GM12878 (cell line): ENCODE data around the gene PCSK9. TPM values are rescaled to one million over a fixed set of nuclear protein-coding genes. Genes with fewer than 3 reads are reported as not detected.

Experiments used
- EED ChIP-seq: sonication (generic); IDR thresholded peaks from 2 replicates; pipeline ENCODE4 v1.6.1; 2016; ENCODE audit warnings: antibody characterized with exemption, low read depth
- HDGF ChIP-seq: fragments of 450-650 bp; IDR thresholded peaks from 2 replicates; pipeline ENCODE4 v1.6.1; 2016; ENCODE audit warnings: antibody characterized with exemption
- JUND ChIP-seq: IDR thresholded peaks from 2 replicates; pipeline ENCODE4 v1.6.1; 2012; ENCODE audit warnings: low read depth, mild to moderate bottlenecking, low read length, improper control_type of control experiment, moderate library complexity
- KAT2A ChIP-seq: conservative IDR thresholded peaks from 2 replicates; pipeline ENCODE4 v1.6.1; 2011; ENCODE audit warnings: low read depth, low read length; ENCODE audit not compliant: control insufficient read depth
- MTA3 ChIP-seq: IDR thresholded peaks from 2 replicates; pipeline ENCODE4 v1.6.1; 2012; ENCODE audit warnings: low read length, inconsistent platforms, borderline replicate concordance
- ZNF274 ChIP-seq: IDR thresholded peaks from one replicate; pipeline ENCODE4 v1.8.0; 2011; ENCODE audit not compliant: insufficient read length, insufficient read depth
- ZNF384 ChIP-seq: IDR thresholded peaks from 2 replicates; pipeline ENCODE4 v1.6.1; 2012; ENCODE audit warnings: low read depth, mild to moderate bottlenecking, low read length, improper control_type of control experiment, borderline replicate concordance
- polyA plus RNA-seq, 11 experiments: library from polyadenylated mRNA; depleted of rRNA in 4 of 11; unstranded in 6 of 11; stranded (reverse) in 5 of 11; fragments of >200 nt; fragmentation: Nextera tagmentation in 4 of 11; fragmentation: Illumina TruSeq in 1 of 11; extraction: Ambion mirVana in 4 of 11; extraction: Trizol in 1 of 11; gene quantifications; 1 replicate in 1 of 11; 2 replicates in 10 of 11; pipeline versions ENCODE4 v1.2.1 to v1.2.3, GENCODE V29; 2011 to 2016; ENCODE audit warnings: inconsistent platforms in 2 of 11, missing spikeins in 2 of 11, low read depth in 1 of 11
- total RNA-seq, 4 experiments: library from RNA; depleted of rRNA in 3 of 4; stranded (reverse); fragments of >200 nt in 3 of 4; fragmentation: Illumina TruSeq in 1 of 4; extraction: Trizol in 1 of 4; gene quantifications; 2 replicates each; pipeline versions ENCODE4 v1.2.1 to v1.2.3, GENCODE V29; 2013 to 2021
- TF ChIP-seq, protein P1 (sequence below): IDR thresholded peaks from 2 replicates; pipeline ENCODE4 v1.6.1; 2012; ENCODE audit warnings: mild to moderate bottlenecking, low read depth, low read length
- TF ChIP-seq, protein P2 (sequence below): IDR thresholded peaks from 2 replicates; pipeline ENCODE4 v1.6.1; 2011; ENCODE audit warnings: borderline replicate concordance, low read depth, mild to moderate bottlenecking, moderate library complexity, mixed read lengths, low read length; ENCODE audit not compliant: insufficient read depth; ENCODE audit errors: extremely low read length
- TF ChIP-seq, protein P3 (sequence below): IDR thresholded peaks from 2 replicates; pipeline ENCODE4 v1.6.1; 2011; ENCODE audit warnings: low read depth, low read length, improper control_type of control experiment, borderline replicate concordance

Gene PCSK9
- total and polyA plus RNA-seq, 10 of the 15 experiments (the other 5 are each of a cell fraction or from before 2014, with no cell fraction given): 0.03 to 0.15 TPM; not detected in 8

DNA sequence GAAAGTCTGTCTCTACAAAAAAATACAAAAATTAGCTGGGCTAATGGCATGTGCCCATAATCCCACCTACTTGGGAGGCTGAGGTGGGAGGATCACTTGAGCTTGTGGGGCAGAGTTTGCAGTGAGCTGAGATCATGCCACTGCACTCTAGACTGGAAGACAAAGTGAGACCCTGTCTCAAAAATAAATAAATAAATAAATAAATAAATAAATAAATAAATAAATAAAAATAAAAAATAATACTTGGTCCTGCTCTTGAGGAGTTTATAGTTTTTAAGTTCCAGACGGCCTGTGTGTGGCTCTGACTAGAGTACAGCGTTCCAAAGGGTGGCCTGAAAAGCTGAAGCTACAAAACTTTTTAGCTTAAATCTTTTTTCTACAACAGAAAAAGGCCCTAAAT is 35.1 kb downstream of the PCSK9 start (continued):
- TF ChIP-seq JUND (no peak), MTA3 (no peak), ZNF274 (no peak), ZNF384 (no peak), HDGF (no peak), KAT2A (no peak), EED (no peak)
- TF ChIP-seq, protein P1, sequence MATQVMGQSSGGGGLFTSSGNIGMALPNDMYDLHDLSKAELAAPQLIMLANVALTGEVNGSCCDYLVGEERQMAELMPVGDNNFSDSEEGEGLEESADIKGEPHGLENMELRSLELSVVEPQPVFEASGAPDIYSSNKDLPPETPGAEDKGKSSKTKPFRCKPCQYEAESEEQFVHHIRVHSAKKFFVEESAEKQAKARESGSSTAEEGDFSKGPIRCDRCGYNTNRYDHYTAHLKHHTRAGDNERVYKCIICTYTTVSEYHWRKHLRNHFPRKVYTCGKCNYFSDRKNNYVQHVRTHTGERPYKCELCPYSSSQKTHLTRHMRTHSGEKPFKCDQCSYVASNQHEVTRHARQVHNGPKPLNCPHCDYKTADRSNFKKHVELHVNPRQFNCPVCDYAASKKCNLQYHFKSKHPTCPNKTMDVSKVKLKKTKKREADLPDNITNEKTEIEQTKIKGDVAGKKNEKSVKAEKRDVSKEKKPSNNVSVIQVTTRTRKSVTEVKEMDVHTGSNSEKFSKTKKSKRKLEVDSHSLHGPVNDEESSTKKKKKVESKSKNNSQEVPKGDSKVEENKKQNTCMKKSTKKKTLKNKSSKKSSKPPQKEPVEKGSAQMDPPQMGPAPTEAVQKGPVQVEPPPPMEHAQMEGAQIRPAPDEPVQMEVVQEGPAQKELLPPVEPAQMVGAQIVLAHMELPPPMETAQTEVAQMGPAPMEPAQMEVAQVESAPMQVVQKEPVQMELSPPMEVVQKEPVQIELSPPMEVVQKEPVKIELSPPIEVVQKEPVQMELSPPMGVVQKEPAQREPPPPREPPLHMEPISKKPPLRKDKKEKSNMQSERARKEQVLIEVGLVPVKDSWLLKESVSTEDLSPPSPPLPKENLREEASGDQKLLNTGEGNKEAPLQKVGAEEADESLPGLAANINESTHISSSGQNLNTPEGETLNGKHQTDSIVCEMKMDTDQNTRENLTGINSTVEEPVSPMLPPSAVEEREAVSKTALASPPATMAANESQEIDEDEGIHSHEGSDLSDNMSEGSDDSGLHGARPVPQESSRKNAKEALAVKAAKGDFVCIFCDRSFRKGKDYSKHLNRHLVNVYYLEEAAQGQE: no peak
- TF ChIP-seq, protein P2, sequence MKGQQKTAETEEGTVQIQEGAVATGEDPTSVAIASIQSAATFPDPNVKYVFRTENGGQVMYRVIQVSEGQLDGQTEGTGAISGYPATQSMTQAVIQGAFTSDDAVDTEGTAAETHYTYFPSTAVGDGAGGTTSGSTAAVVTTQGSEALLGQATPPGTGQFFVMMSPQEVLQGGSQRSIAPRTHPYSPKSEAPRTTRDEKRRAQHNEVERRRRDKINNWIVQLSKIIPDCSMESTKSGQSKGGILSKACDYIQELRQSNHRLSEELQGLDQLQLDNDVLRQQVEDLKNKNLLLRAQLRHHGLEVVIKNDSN: no peak
- TF ChIP-seq, protein P3, sequence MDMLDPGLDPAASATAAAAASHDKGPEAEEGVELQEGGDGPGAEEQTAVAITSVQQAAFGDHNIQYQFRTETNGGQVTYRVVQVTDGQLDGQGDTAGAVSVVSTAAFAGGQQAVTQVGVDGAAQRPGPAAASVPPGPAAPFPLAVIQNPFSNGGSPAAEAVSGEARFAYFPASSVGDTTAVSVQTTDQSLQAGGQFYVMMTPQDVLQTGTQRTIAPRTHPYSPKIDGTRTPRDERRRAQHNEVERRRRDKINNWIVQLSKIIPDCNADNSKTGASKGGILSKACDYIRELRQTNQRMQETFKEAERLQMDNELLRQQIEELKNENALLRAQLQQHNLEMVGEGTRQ: no peak
